Cardiac fibroblast (primary cell): ENCODE data around the gene WWTR1.

Experiments used
- DNase-seq, 2 donors: peaks; one replicate each; pipeline versions ENCODE4 v3.0.0 to v3.0.0-alpha.2; 2010; ENCODE audit warnings: low read depth in 2 of 2
- H3K4me3 ChIP-seq, 2 donors: replicated peaks in 1 of 2; 1 replicate in 1 of 2; 2 replicates in 1 of 2; pipeline ENCODE4 v1.5.1; 2011; ENCODE audit warnings: low read depth in 2 of 2, low read length in 2 of 2, mild to moderate bottlenecking in 2 of 2, moderate library complexity in 1 of 2
- CTCF ChIP-seq: IDR thresholded peaks from one replicate; pipeline ENCODE4 v1.5.1; 2011; ENCODE audit warnings: low read depth, mild to moderate bottlenecking, low read length, inconsistent platforms

WWTR1 gene

GRCh38 chr3:149490260-149490971, 167.4 kb downstream of the WWTR1 start:
- DNase-seq, result no peak
- no peak overlapping the region for H3K4me3 ChIP-seq
- TF ChIP-seq CTCF, result no peak

- TF ChIP-seq CTCF, result peak; percentile 85
- H3K4me3 ChIP-seq, result no peak overlapping the region
- DNase-seq, result peak; percentile 47 to 50
Observed at GRCh38 chr3:149489060-149489690, 168.7 kb downstream of the WWTR1 start.

GRCh38 chr3:149487598-149488197, 170.1 kb downstream of the WWTR1 start:
- TF ChIP-seq CTCF, result peak; percentile 56
- no peak for DNase-seq
- H3K4me3 ChIP-seq, result no peak overlapping the region

GRCh38 chr3:149486726-149487125, 171.1 kb downstream of the WWTR1 start:
- no peak overlapping the region for H3K4me3 ChIP-seq
- no peak for DNase-seq
- TF ChIP-seq CTCF, result no peak

GRCh38 chr3:149481491-149481890, 176.3 kb downstream of the WWTR1 start:
- no peak for TF ChIP-seq CTCF
- DNase-seq, result no peak
- H3K4me3 ChIP-seq, result no peak overlapping the region

GRCh38 chr3:149481056-149481455, 176.8 kb downstream of the WWTR1 start:
- no peak for DNase-seq
- TF ChIP-seq CTCF, result no peak
- H3K4me3 ChIP-seq, result no peak overlapping the region
